ENCODE measurements around the gene NDUFC2. TPM values are rescaled to one million over a fixed set of nuclear protein-coding genes. Genes with fewer than 3 reads are reported as not detected.
"Not testable (repeated sequence)": the region's sequence is repeated elsewhere in the genome, so short reads cannot be mapped to it uniquely, and the experiment has no call there.

NDUFC2 gene
- polyA plus RNA-seq, 1 donor from 2014 or later: 269 TPM

- TF ChIP-seq REST (IDR thresholded peaks at IDR 0.05; ENCODE audit: borderline replicate concordance): no peak
- TF ChIP-seq MXI1 (conservative IDR thresholded peaks at IDR 0.05; ENCODE audit: poor library complexity, severe bottlenecking): no peak
- no peak for TF ChIP-seq POLR2AphosphoS5 (IDR thresholded peaks at IDR 0.05)
- no peak for TF ChIP-seq TAF1 (IDR thresholded peaks at IDR 0.05; ENCODE audit: low read depth)
- no peak for TF ChIP-seq RAD21 (conservative IDR thresholded peaks at IDR 0.05)
- TF ChIP-seq EP300 (conservative IDR thresholded peaks at IDR 0.05; ENCODE audit: poor library complexity, severe bottlenecking): no peak
- TF ChIP-seq, protein P1, sequence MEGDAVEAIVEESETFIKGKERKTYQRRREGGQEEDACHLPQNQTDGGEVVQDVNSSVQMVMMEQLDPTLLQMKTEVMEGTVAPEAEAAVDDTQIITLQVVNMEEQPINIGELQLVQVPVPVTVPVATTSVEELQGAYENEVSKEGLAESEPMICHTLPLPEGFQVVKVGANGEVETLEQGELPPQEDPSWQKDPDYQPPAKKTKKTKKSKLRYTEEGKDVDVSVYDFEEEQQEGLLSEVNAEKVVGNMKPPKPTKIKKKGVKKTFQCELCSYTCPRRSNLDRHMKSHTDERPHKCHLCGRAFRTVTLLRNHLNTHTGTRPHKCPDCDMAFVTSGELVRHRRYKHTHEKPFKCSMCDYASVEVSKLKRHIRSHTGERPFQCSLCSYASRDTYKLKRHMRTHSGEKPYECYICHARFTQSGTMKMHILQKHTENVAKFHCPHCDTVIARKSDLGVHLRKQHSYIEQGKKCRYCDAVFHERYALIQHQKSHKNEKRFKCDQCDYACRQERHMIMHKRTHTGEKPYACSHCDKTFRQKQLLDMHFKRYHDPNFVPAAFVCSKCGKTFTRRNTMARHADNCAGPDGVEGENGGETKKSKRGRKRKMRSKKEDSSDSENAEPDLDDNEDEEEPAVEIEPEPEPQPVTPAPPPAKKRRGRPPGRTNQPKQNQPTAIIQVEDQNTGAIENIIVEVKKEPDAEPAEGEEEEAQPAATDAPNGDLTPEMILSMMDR (IDR thresholded peaks at IDR 0.05; ENCODE audit: poor library complexity, severe bottlenecking): no peak
- no peak for TF ChIP-seq EZH2 (IDR thresholded peaks at IDR 0.05; ENCODE audit: borderline replicate concordance, insufficient read depth, low read length, poor library complexity, severe bottlenecking)
- TF ChIP-seq SMC3 (conservative IDR thresholded peaks at IDR 0.05; ENCODE audit: poor library complexity): no peak
- H3K4me3 ChIP-seq (ENCODE audit: low read length): no peak overlapping the region
Observed at GRCh38 chr11:78044706-78045105, 35.0 kb downstream of the NDUFC2 start.

GRCh38 chr11:78041843-78042440, 37.7 kb downstream of the NDUFC2 start:
- Histone ChIP-seq H3K27ac (ENCODE audit: low read length) (no peak overlapping the region), H3K27me3 (ENCODE audit: insufficient read depth, low read depth, low read length) (no peaks in the 10 kb centered on the region), H3K9me2 (ENCODE audit: insufficient read depth, low read length) (no peaks in the 10 kb centered on the region), H3K79me2 (replicated peaks; ENCODE audit: insufficient read depth, low read length) (no peaks in the 10 kb centered on the region), H3K36me3 (ENCODE audit: insufficient read depth, low read length) (no peaks in the 10 kb centered on the region), H4K20me1 (ENCODE audit: insufficient read depth) (no peaks in the 10 kb centered on the region), H2AFZ (ENCODE audit: low read depth, low read length) (no peak overlapping the region), H3K4me2 (ENCODE audit: low read length) (no peak overlapping the region), H3K9ac (ENCODE audit: low read length) (no peak overlapping the region), H3K9me3 (ENCODE audit: low read length) (no peaks in the 10 kb centered on the region), H3F3A (ENCODE audit: insufficient read depth, low read length, poor library complexity, severe bottlenecking) (no peaks in the 10 kb centered on the region), H3K4me3 (ENCODE audit: low read length) (no peak overlapping the region)
- TF ChIP-seq SMC3 (conservative IDR thresholded peaks at IDR 0.05; ENCODE audit: poor library complexity) (no peak), EZH2 (IDR thresholded peaks at IDR 0.05; ENCODE audit: borderline replicate concordance, insufficient read depth, low read length, poor library complexity, severe bottlenecking) (no peak), TAF1 (IDR thresholded peaks at IDR 0.05; ENCODE audit: low read depth) (no peak), MXI1 (conservative IDR thresholded peaks at IDR 0.05; ENCODE audit: poor library complexity, severe bottlenecking) (no peak), POLR2AphosphoS5 (IDR thresholded peaks at IDR 0.05) (no peak), REST (IDR thresholded peaks at IDR 0.05; ENCODE audit: borderline replicate concordance) (no peak), RAD21 (conservative IDR thresholded peaks at IDR 0.05) (no peak), EP300 (conservative IDR thresholded peaks at IDR 0.05; ENCODE audit: poor library complexity, severe bottlenecking) (no peak)
- TF ChIP-seq, protein P1 (IDR thresholded peaks at IDR 0.05; ENCODE audit: poor library complexity, severe bottlenecking): no peak

More at GRCh38 chr11:78044706-78045105, 35.0 kb downstream of the NDUFC2 start:
- Histone ChIP-seq H4K20me1 (ENCODE audit: insufficient read depth) (no peaks in the 10 kb centered on the region), H3K9me2 (ENCODE audit: insufficient read depth, low read length) (no peaks in the 10 kb centered on the region), H3F3A (ENCODE audit: insufficient read depth, low read length, poor library complexity, severe bottlenecking) (no peaks in the 10 kb centered on the region), H3K9ac (ENCODE audit: low read length) (no peak overlapping the region), H3K27ac (ENCODE audit: low read length) (no peak overlapping the region), H2AFZ (ENCODE audit: low read depth, low read length) (no peak overlapping the region), H3K9me3 (ENCODE audit: low read length) (no peaks in the 10 kb centered on the region), H3K79me2 (replicated peaks; ENCODE audit: insufficient read depth, low read length) (no peaks in the 10 kb centered on the region), H3K4me2 (ENCODE audit: low read length) (no peak overlapping the region), H3K27me3 (ENCODE audit: insufficient read depth, low read depth, low read length) (no peaks in the 10 kb centered on the region), H3K36me3 (ENCODE audit: insufficient read depth, low read length) (no peaks in the 10 kb centered on the region)

DNA sequence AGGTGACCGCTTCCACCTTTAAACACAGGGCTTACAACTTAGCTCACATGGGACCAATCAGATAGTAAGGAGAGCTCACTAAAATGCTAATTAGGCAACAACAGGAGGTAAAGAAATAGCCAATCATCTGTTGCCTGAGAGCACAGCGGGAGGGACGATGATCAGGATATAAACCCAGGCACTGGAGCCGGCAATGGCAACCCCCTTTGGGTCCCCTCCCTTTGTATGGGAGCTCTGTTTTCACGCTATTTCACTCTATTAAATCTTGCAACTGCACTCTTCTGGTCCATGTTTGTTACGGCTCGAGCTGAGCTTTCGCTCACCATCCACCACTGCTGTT, 38.3 kb downstream of the NDUFC2 start:
- H3K27ac ChIP-seq (ENCODE audit: low read length); H3K4me2 ChIP-seq (ENCODE audit: low read length); H3K4me3 ChIP-seq (ENCODE audit: low read length); H3K9me2 ChIP-seq (ENCODE audit: insufficient read depth, low read length); H3K27me3 ChIP-seq (ENCODE audit: insufficient read depth, low read depth, low read length); H3K79me2 ChIP-seq (replicated peaks; ENCODE audit: insufficient read depth, low read length); H3F3A ChIP-seq (ENCODE audit: insufficient read depth, low read length, poor library complexity, severe bottlenecking); H4K20me1 ChIP-seq (ENCODE audit: insufficient read depth); H3K36me3 ChIP-seq (ENCODE audit: insufficient read depth, low read length); H2AFZ ChIP-seq (ENCODE audit: low read depth, low read length); H3K9ac ChIP-seq (ENCODE audit: low read length); H3K9me3 ChIP-seq (ENCODE audit: low read length): not testable (repeated sequence)
